Activated T-cell treated with anti-CD3 and anti-CD28 coated beads, Interleukin-2, amount 50 U/mL, for 24 hours (primary cell): ENCODE data around the gene MRPL21.
"Not testable (repeated sequence)": the region's sequence is repeated elsewhere in the genome, so short reads cannot be mapped to it uniquely, and the experiment has no call there.

Experiments
- DNase-seq: peaks from one replicate; pipeline ENCODE4 v3.0.0-alpha.2; 2020
- H3K27ac Mint-ChIP-seq: 2 replicates; pipeline ENCODE4 v1.8.0; 2020; ENCODE audit warnings: mild to moderate bottlenecking, mixed read lengths
- H3K27me3 Mint-ChIP-seq: 2 replicates; pipeline ENCODE4 v1.8.0; 2020; ENCODE audit warnings: mixed read lengths
- H3K36me3 Mint-ChIP-seq: 2 replicates; pipeline ENCODE4 v1.8.0; 2020; ENCODE audit warnings: low read depth, mixed read lengths
- H3K4me1 Mint-ChIP-seq: 2 replicates; pipeline ENCODE4 v1.8.0; 2020; ENCODE audit warnings: low read depth, mixed read lengths
- H3K4me3 Mint-ChIP-seq: 2 replicates; pipeline ENCODE4 v1.8.0; 2020; ENCODE audit warnings: mild to moderate bottlenecking, moderate library complexity, mixed read lengths
- H3K9me3 Mint-ChIP-seq: 2 replicates; pipeline ENCODE4 v1.8.0; 2020; ENCODE audit warnings: mixed read lengths

MRPL21 gene

DNA sequence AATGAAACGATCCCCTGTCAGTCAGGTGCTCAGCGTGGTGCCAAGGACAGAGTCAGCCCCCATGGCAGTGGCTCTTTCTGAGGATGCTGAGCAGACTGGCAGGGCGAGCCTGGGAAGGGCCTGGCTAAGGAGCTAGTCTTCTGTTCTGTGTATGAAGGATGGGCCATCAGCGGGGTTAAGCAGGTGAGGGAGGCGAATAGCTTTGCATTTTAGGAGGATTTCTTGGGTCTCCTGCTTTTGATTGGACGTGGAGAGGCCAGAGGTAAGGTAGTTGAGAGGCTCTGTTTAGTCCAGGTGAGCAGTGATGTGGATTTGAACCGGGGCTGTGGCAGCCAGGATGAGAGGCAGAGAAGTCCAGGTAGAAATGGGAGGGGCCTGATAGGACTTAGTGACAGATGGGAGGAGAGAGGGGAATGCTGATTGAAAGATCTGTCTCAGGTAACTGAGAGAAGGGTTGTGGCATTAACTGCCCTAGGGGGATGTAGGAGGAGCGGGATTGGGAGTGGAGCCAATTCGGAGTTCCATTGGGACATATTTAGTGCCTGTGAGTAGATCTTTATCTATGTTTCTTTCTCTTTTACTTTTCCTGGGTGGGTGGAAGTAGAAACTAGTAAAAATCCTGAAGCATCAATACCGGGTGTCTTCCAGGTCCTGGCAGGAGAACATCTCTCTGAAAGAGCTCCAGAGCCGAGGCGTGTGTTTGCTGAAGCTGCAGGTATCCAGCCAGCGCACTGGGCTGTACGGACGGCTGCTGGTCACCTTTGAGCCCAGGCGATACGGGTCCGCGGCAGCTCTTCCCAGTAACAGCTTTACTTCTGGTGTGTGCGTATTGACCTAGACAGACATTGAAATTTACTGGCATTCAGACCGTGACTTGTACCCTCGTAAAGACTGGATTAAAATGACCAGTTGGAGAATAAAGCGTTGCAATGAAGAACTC, 2.1 kb upstream of the MRPL21 start:
- peak overlapping the region; percentile 89 for H3K4me3 Mint-ChIP-seq
- peaks cover 36% of the 10 kb centered on the region for H3K4me1 Mint-ChIP-seq
- H3K36me3 Mint-ChIP-seq: peaks cover 80% of the 10 kb centered on the region
- H3K27me3 Mint-ChIP-seq: no peaks in the 10 kb centered on the region
- H3K9me3 Mint-ChIP-seq: no peaks in the 10 kb centered on the region
- no peak for DNase-seq
- peak overlapping the region; percentile 50 for H3K27ac Mint-ChIP-seq

- peaks cover 81% of the 10 kb centered on the region for H3K36me3 Mint-ChIP-seq
Measured at GRCh38 chr11:68904248-68904847, 716 bp upstream of the MRPL21 start.

GRCh38 chr11:68900835-68901381, 2.7 kb downstream of the MRPL21 start:
- Mint-ChIP-seq H3K4me1 (peaks cover 38% of the 10 kb centered on the region), H3K36me3 (peaks cover 88% of the 10 kb centered on the region)

More at GRCh38 chr11:68904248-68904847, 716 bp upstream of the MRPL21 start:
- DNase-seq: peak; percentile 65
- peaks cover 39% of the 10 kb centered on the region for H3K4me1 Mint-ChIP-seq
- H3K27me3 Mint-ChIP-seq: no peaks in the 10 kb centered on the region
- H3K9me3 Mint-ChIP-seq: no peaks in the 10 kb centered on the region
- peak overlapping the region; percentile 96 for H3K27ac Mint-ChIP-seq
- peak overlapping the region; percentile 89 for H3K4me3 Mint-ChIP-seq

DNA sequence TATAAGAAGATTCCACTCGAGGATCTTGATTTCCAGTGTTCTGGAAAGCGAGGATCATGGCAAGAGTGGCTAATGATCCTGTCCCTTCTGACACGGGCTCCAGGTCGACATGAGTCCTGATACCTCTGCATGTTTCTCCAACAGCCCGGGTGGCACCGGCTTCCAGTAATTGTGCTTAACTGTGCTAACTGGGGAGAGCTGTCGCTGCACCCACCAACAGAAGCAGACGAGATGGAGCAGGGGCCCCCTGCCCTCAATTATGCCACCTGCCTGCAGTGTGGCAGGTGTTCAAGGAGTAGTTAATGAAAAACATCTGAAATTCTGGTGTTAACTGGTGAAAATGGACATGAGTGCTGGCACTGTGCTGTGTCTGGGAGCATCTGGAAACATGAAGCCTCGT, 6.2 kb downstream of the MRPL21 start:
- Mint-ChIP-seq H3K27ac (no peak overlapping the region), H3K4me1 (peaks cover 18% of the 10 kb centered on the region), H3K36me3 (peaks cover 95% of the 10 kb centered on the region)

More at GRCh38 chr11:68900835-68901381, 2.7 kb downstream of the MRPL21 start:
- no peak for DNase-seq
- Mint-ChIP-seq H3K4me3 (no peak overlapping the region), H3K27me3 (no peaks in the 10 kb centered on the region), H3K27ac (no peak overlapping the region), H3K9me3 (no peaks in the 10 kb centered on the region)

GRCh38 chr11:68896171-68896959, 7.3 kb downstream of the MRPL21 start:
- Mint-ChIP-seq H3K9me3 (no peaks in the 10 kb centered on the region), H3K36me3 (peaks cover 92% of the 10 kb centered on the region), H3K27me3 (no peaks in the 10 kb centered on the region), H3K27ac (no peak overlapping the region), H3K4me3 (no peak overlapping the region), H3K4me1 (peaks cover 9% of the 10 kb centered on the region)
- DNase-seq: no peak

More for the DNA sequence above, 6.2 kb downstream of the MRPL21 start:
- no peaks in the 10 kb centered on the region for H3K27me3 Mint-ChIP-seq
- no peak for DNase-seq
- no peaks in the 10 kb centered on the region for H3K9me3 Mint-ChIP-seq
- no peak overlapping the region for H3K4me3 Mint-ChIP-seq

DNA sequence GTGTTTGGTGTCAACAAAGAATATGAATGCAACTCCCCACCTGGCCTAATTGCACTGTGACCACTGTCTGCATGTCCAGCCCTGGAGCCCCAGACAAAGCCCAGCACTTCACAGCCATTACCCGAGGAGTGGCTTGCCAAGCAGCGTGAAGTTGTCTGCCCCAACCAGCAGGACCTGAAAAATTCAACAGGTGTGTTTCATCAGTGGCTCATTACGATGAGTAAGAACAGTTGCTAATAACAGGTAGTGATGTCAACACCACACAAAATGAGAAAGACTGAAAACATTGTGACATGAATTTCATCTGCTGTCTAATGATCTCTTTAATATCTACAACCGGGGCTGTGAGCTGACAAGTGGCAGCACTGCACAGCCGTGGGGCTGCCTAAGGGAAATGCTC, 10.3 kb downstream of the MRPL21 start:
- no peaks in the 10 kb centered on the region for H3K9me3 Mint-ChIP-seq
- peaks cover 3% of the 10 kb centered on the region for H3K4me1 Mint-ChIP-seq
- peak overlapping the region; percentile 44 for H3K27ac Mint-ChIP-seq
- H3K4me3 Mint-ChIP-seq: no peak overlapping the region
- no peak for DNase-seq
- no peaks in the 10 kb centered on the region for H3K27me3 Mint-ChIP-seq
- peaks cover 87% of the 10 kb centered on the region for H3K36me3 Mint-ChIP-seq

DNA sequence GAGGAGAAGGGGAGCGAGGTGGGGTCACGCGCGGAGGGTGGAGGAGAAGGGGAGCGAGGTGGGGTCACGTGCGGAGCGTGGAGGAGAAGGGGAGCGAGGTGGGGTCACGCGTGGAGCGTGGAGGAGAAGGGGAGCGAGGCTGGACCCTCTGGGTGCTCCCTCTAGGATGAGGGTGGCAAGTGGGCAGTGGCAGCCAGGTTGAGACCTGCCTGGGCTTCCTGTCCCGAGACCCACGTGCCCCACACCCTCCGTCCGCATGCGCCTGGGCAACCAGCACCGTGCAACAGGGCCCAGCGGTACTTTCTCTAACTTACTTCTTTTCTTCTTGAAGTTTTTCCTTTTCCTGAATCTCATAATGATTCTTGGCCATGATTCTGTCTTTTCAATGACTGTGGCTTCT, 11.1 kb downstream of the MRPL21 start:
- Mint-ChIP-seq H3K4me1 (peaks cover 3% of the 10 kb centered on the region), H3K9me3 (no peaks in the 10 kb centered on the region), H3K27me3 (no peaks in the 10 kb centered on the region), H3K36me3 (peaks cover 80% of the 10 kb centered on the region), H3K27ac (no peak overlapping the region), H3K4me3 (no peak overlapping the region)
- no peak for DNase-seq

DNA sequence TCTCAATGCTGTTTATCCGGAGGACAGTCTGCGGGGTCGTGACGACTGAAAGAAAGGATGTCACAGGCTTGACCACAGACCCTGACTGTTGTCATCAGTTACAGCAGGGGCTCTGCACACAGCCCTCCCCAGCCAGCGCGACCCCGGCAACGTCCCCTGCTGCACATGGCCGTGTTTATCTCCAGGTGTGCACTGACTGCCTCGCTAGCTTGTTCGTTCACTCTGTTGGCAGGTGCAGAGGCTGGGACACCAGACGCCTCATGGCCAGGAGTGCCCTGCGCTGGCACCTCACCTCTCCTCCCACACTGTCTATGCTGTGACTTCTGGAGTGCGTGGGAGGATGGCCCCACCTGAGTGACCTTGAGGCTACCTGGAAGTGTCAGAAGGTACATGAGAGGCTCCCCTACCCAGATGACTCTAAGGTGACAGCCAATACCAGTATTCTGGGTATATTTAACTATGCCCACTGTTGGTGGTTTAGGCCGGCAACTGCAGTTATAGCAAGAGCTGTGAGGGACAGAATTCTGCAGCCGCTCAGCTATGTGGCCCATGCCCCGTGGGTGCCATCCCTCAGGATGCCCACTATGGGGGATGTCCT, 12.2 kb downstream of the MRPL21 start:
- Mint-ChIP-seq H3K4me1 (peaks cover 3% of the 10 kb centered on the region), H3K27ac (no peak overlapping the region), H3K27me3 (no peaks in the 10 kb centered on the region), H3K4me3 (no peak overlapping the region), H3K36me3 (peaks cover 71% of the 10 kb centered on the region), H3K9me3 (no peaks in the 10 kb centered on the region)
- no peak for DNase-seq

DNA sequence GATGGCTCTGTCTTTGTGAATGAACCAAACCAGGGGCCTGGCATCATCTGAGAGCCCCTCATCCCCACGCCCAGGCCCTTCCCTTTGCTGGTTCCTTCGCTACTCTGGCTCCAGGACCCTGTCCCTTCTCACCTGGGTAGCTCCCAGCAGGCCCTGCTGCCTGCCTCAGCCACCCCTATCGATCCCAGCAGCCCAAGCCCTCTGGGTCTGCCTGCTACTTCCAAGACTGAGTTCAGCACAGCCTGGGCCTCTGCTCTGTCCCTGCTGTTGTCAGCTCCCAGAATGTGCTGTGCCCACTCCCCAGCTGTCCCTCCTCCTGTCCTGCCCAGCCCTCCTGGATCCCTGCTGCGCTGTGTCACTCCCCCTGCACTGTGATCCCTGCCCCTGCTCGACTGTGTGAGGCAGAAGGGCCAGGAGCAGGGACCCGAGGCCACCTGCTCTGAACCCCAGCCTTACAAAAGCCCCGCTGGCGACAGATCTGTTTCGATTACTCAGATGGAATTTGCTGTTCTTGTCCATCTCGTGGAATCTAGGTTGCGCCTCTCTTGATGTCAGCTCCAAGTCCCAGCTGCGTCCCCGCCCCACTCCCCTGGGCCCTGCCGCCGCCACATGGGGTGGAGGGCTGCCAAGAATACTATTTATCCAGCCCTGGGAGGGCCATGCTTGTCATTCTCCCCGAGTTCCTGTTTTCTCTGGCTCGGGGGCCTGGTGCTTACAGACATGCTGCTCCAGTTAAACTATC, 13.0 kb downstream of the MRPL21 start:
- H3K9me3 Mint-ChIP-seq: no peaks in the 10 kb centered on the region
- peaks cover 3% of the 10 kb centered on the region for H3K4me1 Mint-ChIP-seq
- H3K27ac Mint-ChIP-seq: no peak overlapping the region
- no peak overlapping the region for H3K4me3 Mint-ChIP-seq
- no peak for DNase-seq
- no peaks in the 10 kb centered on the region for H3K27me3 Mint-ChIP-seq
- peaks cover 63% of the 10 kb centered on the region for H3K36me3 Mint-ChIP-seq

- Mint-ChIP-seq H3K36me3 (peaks cover 57% of the 10 kb centered on the region), H3K9me3 (no peaks in the 10 kb centered on the region), H3K27me3 (no peaks in the 10 kb centered on the region), H3K27ac (no peak overlapping the region), H3K4me1 (peaks cover 3% of the 10 kb centered on the region), H3K4me3 (no peak overlapping the region)
- DNase-seq: no peak
Measured at GRCh38 chr11:68889948-68890446, 13.6 kb downstream of the MRPL21 start.

- not testable (repeated sequence) for H3K4me1 Mint-ChIP-seq, H3K27ac Mint-ChIP-seq
- peaks cover 24% of the 10 kb centered on the region for H3K36me3 Mint-ChIP-seq
Measured at GRCh38 chr11:68884827-68885226, 18.8 kb downstream of the MRPL21 start.

DNA sequence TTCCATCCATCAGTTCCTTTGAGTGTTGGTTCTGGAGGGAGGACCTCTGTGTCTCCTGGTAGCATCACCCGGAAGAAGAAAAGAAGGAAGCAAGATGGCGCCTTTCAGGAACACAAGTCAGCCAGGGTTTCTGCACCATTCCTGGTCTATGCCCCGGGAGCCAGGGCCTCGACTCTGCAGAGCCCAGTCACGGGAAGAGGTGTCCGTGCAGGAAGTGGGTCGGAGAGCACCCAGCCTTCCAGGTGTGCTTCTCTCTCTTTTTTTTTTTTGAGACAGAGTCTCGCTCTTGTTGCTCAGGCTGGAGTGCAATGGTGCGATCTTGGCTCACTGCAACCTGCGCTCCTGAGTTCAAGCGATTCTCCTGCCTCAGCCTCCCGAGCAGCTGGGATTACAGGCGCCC, 21.2 kb downstream of the MRPL21 start:
- Mint-ChIP-seq H3K4me1 (no peaks in the 10 kb centered on the region), H3K36me3 (peaks cover 17% of the 10 kb centered on the region), H3K27ac (no peak overlapping the region), H3K27me3 (no peaks in the 10 kb centered on the region), H3K4me3 (no peak overlapping the region), H3K9me3 (no peaks in the 10 kb centered on the region)
- DNase-seq: no peak

More at GRCh38 chr11:68884827-68885226, 18.8 kb downstream of the MRPL21 start:
- H3K4me3 Mint-ChIP-seq, H3K9me3 Mint-ChIP-seq, DNase-seq, H3K27me3 Mint-ChIP-seq: not testable (repeated sequence)

DNA sequence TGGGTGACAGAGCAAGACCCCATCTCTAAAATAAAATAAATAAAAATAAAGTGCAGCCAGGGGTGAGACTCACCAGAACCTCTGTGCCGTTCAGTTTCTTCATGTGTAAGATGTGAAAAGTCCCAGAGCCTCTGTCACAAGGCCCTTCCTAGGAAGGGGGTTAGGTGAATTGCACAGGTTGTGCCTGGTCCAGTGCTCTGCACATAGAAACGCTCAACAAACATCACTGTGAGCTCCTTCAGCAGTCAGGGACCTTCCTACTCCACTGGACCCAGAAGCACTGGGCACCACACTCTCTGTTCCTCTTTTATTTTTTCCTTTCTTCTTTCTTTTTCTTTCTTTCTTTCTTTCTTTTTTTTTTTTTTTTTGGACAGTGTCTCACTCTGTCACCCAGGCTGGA, 22.3 kb downstream of the MRPL21 start:
- H3K36me3 Mint-ChIP-seq: peaks cover 14% of the 10 kb centered on the region
- no peak for DNase-seq
- H3K4me3 Mint-ChIP-seq: no peak overlapping the region
- H3K27me3 Mint-ChIP-seq: no peaks in the 10 kb centered on the region
- H3K9me3 Mint-ChIP-seq: no peaks in the 10 kb centered on the region
- H3K27ac Mint-ChIP-seq: no peak overlapping the region
- H3K4me1 Mint-ChIP-seq: no peaks in the 10 kb centered on the region
